Parathyroid adenoma (tissue), 2 donors: ENCODE measurements around the gene KCTD3.

Experiments
- H2AFZ ChIP-seq: fragments of 300-600 bp; sonication (generic); one replicate; pipeline ENCODE4 v1.7.0; 2017; ENCODE audit warnings: antibody characterized with exemption, mild to moderate bottlenecking
- H3K27ac ChIP-seq: fragments of 300-600 bp; sonication (generic); one replicate; pipeline ENCODE4 v1.7.0; 2017
- H3K27me3 ChIP-seq: fragments of 300-600 bp; sonication (generic); one replicate; pipeline ENCODE4 v1.7.0; 2017; ENCODE audit warnings: low read length; ENCODE audit not compliant: control insufficient read depth, insufficient read depth
- H3K36me3 ChIP-seq: fragments of 300-600 bp; sonication (generic); one replicate; pipeline ENCODE4 v1.7.0; 2017; ENCODE audit warnings: low read length; ENCODE audit not compliant: control insufficient read depth, insufficient read depth
- H3K4me1 ChIP-seq: fragments of 300-600 bp; sonication (generic); one replicate; pipeline ENCODE4 v1.7.0; 2017; ENCODE audit warnings: control low read depth
- H3K4me2 ChIP-seq: fragments of 300-600 bp; sonication (generic); one replicate; pipeline ENCODE4 v1.7.0; 2017; ENCODE audit warnings: low read length
- H3K4me3 ChIP-seq: fragments of 300-600 bp; sonication (generic); one replicate; pipeline ENCODE4 v1.7.0; 2017; ENCODE audit warnings: low read depth, low read length
- H3K79me2 ChIP-seq: fragments of 300-600 bp; sonication (generic); one replicate; pipeline ENCODE4 v1.7.0; 2017; ENCODE audit warnings: control low read depth
- H3K9ac ChIP-seq: fragments of 300-600 bp; sonication (generic); one replicate; pipeline ENCODE4 v1.7.0; 2017; ENCODE audit warnings: mild to moderate bottlenecking
- H3K9me3 ChIP-seq: fragments of 300-600 bp; sonication (generic); one replicate; pipeline ENCODE4 v1.7.0; 2017; ENCODE audit warnings: low read length; ENCODE audit not compliant: control insufficient read depth
- TF ChIP-seq, protein P1 (sequence below): fragments of 300-600 bp; sonication (generic); IDR thresholded peaks from one replicate; pipeline ENCODE4 v1.7.0; 2017; ENCODE audit warnings: antibody characterized with exemption, mild to moderate bottlenecking
- donor health status: primary hyperparathyroidism.

Gene KCTD3

GRCh38 chr1:215631489-215631888 is 64.4 kb downstream of the KCTD3 start:
- Histone ChIP-seq H3K9me3 (no peaks in the 10 kb centered on the region), H3K79me2 (no peaks in the 10 kb centered on the region), H3K9ac (no peak overlapping the region)

GRCh38 chr1:215635827-215636226 is 68.7 kb downstream of the KCTD3 start:
- no peaks in the 10 kb centered on the region for H3K36me3 ChIP-seq
- H3K9ac ChIP-seq: no peak overlapping the region
- H2AFZ ChIP-seq: no peak overlapping the region
- no peaks in the 10 kb centered on the region for H3K79me2 ChIP-seq
- no peak overlapping the region for H3K4me2 ChIP-seq
- H3K9me3 ChIP-seq: no peaks in the 10 kb centered on the region
- H3K4me3 ChIP-seq: no peak overlapping the region
- H3K27me3 ChIP-seq: no peaks in the 10 kb centered on the region
- H3K4me1 ChIP-seq: no peaks in the 10 kb centered on the region
- no peak overlapping the region for H3K27ac ChIP-seq
- TF ChIP-seq, protein P1, sequence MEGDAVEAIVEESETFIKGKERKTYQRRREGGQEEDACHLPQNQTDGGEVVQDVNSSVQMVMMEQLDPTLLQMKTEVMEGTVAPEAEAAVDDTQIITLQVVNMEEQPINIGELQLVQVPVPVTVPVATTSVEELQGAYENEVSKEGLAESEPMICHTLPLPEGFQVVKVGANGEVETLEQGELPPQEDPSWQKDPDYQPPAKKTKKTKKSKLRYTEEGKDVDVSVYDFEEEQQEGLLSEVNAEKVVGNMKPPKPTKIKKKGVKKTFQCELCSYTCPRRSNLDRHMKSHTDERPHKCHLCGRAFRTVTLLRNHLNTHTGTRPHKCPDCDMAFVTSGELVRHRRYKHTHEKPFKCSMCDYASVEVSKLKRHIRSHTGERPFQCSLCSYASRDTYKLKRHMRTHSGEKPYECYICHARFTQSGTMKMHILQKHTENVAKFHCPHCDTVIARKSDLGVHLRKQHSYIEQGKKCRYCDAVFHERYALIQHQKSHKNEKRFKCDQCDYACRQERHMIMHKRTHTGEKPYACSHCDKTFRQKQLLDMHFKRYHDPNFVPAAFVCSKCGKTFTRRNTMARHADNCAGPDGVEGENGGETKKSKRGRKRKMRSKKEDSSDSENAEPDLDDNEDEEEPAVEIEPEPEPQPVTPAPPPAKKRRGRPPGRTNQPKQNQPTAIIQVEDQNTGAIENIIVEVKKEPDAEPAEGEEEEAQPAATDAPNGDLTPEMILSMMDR: no peak

More at GRCh38 chr1:215631489-215631888, 64.4 kb downstream of the KCTD3 start:
- Histone ChIP-seq H3K27me3 (no peaks in the 10 kb centered on the region), H3K4me1 (no peaks in the 10 kb centered on the region), H3K36me3 (no peaks in the 10 kb centered on the region), H3K27ac (no peak overlapping the region), H2AFZ (no peak overlapping the region), H3K4me2 (no peak overlapping the region), H3K4me3 (no peak overlapping the region)
- TF ChIP-seq, protein P1: no peak

DNA sequence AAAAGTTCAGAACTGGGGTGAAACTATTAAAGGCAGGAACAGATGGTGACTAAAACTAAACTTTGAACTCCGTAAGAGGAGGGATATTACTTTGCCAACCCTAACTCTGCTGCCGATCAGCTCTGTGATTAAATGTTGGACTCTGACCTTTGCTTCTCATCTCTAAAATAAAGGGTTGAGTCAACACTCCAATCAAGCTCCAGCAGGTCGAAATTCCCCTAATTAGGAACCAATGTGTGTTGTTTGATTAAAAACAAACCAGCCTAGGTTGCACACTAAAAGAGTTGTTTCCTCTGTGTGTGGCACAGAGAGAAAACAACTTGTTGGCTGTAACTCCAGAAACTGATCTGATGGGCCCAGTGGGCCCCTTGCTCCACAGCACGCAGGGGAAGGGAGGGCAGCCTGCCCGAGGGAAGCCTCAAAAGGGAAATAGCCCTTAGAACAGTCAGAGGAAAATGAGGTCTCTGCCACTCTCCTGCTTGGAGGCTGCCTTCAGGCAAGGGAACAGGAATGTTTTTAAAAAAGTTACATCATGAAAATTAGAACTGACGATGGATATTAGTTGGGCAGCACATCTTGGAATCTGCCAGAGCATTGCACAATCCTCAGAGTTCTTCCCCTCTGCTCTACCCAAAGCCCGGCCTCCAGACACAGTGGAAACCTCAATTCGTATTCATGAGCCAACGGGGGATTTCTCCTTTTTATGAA is 69.3 kb downstream of the KCTD3 start:
- Histone ChIP-seq H3K79me2 (no peaks in the 10 kb centered on the region), H3K27me3 (no peaks in the 10 kb centered on the region), H3K36me3 (no peaks in the 10 kb centered on the region), H2AFZ (no peak overlapping the region), H3K9ac (no peak overlapping the region), H3K9me3 (no peaks in the 10 kb centered on the region), H3K4me3 (no peak overlapping the region), H3K4me2 (no peak overlapping the region), H3K27ac (no peak overlapping the region), H3K4me1 (no peaks in the 10 kb centered on the region)
- TF ChIP-seq, protein P1: no peak

DNA sequence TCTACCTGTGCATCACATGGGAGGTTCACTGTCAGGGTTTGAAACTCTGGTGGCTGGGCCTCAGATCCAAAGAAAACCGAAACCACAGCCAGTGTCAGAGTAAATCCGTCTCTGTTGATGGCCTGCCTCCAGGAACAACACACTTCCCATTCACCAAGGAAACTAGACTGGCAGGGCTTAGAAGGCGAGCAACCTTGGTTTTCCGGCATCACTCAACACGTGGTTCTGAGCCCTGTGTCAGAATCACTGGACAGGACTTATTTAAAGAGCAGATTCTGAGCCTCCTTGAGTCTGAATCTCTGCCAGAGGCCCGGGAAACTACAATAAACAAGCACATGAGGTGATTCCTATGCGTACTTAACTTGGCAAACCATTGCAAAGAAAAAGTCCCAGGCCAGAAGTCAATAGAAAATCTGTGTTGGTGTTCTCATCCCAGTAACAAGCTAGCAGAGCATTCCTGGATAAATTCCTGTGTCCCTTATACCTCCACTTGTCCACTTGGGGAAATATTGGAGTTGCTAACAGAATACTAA is 70.0 kb downstream of the KCTD3 start:
- no peaks in the 10 kb centered on the region for H3K4me1 ChIP-seq
- H3K9ac ChIP-seq: no peak overlapping the region
- no peak overlapping the region for H3K27ac ChIP-seq
- no peak overlapping the region for H3K4me2 ChIP-seq
- no peaks in the 10 kb centered on the region for H3K36me3 ChIP-seq
- H2AFZ ChIP-seq: no peak overlapping the region
- H3K27me3 ChIP-seq: no peaks in the 10 kb centered on the region
- TF ChIP-seq, protein P1: no peak
- no peaks in the 10 kb centered on the region for H3K79me2 ChIP-seq
- no peaks in the 10 kb centered on the region for H3K9me3 ChIP-seq
- H3K4me3 ChIP-seq: no peak overlapping the region
